Parathyroid adenoma (tissue), 2 donors: ENCODE data around the gene SDK2.

ENCODE experiments used
- H2AFZ ChIP-seq: fragments of 300-600 bp; sonication (generic); one replicate; pipeline ENCODE4 v1.7.0; 2017; ENCODE audit warnings: antibody characterized with exemption, mild to moderate bottlenecking
- H3K27ac ChIP-seq: fragments of 300-600 bp; sonication (generic); one replicate; pipeline ENCODE4 v1.7.0; 2017
- H3K27me3 ChIP-seq: fragments of 300-600 bp; sonication (generic); one replicate; pipeline ENCODE4 v1.7.0; 2017; ENCODE audit warnings: low read length; ENCODE audit not compliant: control insufficient read depth, insufficient read depth
- H3K36me3 ChIP-seq: fragments of 300-600 bp; sonication (generic); one replicate; pipeline ENCODE4 v1.7.0; 2017; ENCODE audit warnings: low read length; ENCODE audit not compliant: control insufficient read depth, insufficient read depth
- H3K4me1 ChIP-seq: fragments of 300-600 bp; sonication (generic); one replicate; pipeline ENCODE4 v1.7.0; 2017; ENCODE audit warnings: control low read depth
- H3K4me2 ChIP-seq: fragments of 300-600 bp; sonication (generic); one replicate; pipeline ENCODE4 v1.7.0; 2017; ENCODE audit warnings: low read length
- H3K4me3 ChIP-seq: fragments of 300-600 bp; sonication (generic); one replicate; pipeline ENCODE4 v1.7.0; 2017; ENCODE audit warnings: low read depth, low read length
- H3K79me2 ChIP-seq: fragments of 300-600 bp; sonication (generic); one replicate; pipeline ENCODE4 v1.7.0; 2017; ENCODE audit warnings: control low read depth
- H3K9ac ChIP-seq: fragments of 300-600 bp; sonication (generic); one replicate; pipeline ENCODE4 v1.7.0; 2017; ENCODE audit warnings: mild to moderate bottlenecking
- H3K9me3 ChIP-seq: fragments of 300-600 bp; sonication (generic); one replicate; pipeline ENCODE4 v1.7.0; 2017; ENCODE audit warnings: low read length; ENCODE audit not compliant: control insufficient read depth
- TF ChIP-seq, protein P1 (sequence below): fragments of 300-600 bp; sonication (generic); IDR thresholded peaks from one replicate; pipeline ENCODE4 v1.7.0; 2017; ENCODE audit warnings: antibody characterized with exemption, mild to moderate bottlenecking
- donor health status: primary hyperparathyroidism.

SDK2 gene

GRCh38 chr17:73648543-73648820 lies 4.2 kb upstream of the SDK2 start:
- H3K4me3 ChIP-seq = no peak overlapping the region
- no peak overlapping the region for H3K9ac ChIP-seq
- H3K79me2 ChIP-seq = no peaks in the 10 kb centered on the region
- H3K4me2 ChIP-seq = no peak overlapping the region
- H2AFZ ChIP-seq = no peak overlapping the region
- H3K4me1 ChIP-seq = no peaks in the 10 kb centered on the region
- H3K9me3 ChIP-seq = no peaks in the 10 kb centered on the region
- TF ChIP-seq, protein P1, sequence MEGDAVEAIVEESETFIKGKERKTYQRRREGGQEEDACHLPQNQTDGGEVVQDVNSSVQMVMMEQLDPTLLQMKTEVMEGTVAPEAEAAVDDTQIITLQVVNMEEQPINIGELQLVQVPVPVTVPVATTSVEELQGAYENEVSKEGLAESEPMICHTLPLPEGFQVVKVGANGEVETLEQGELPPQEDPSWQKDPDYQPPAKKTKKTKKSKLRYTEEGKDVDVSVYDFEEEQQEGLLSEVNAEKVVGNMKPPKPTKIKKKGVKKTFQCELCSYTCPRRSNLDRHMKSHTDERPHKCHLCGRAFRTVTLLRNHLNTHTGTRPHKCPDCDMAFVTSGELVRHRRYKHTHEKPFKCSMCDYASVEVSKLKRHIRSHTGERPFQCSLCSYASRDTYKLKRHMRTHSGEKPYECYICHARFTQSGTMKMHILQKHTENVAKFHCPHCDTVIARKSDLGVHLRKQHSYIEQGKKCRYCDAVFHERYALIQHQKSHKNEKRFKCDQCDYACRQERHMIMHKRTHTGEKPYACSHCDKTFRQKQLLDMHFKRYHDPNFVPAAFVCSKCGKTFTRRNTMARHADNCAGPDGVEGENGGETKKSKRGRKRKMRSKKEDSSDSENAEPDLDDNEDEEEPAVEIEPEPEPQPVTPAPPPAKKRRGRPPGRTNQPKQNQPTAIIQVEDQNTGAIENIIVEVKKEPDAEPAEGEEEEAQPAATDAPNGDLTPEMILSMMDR = no peak
- no peaks in the 10 kb centered on the region for H3K27me3 ChIP-seq
- H3K36me3 ChIP-seq = no peaks in the 10 kb centered on the region
- H3K27ac ChIP-seq = no peak overlapping the region

- no peak overlapping the region for H3K4me2 ChIP-seq
- no peak overlapping the region for H3K4me3 ChIP-seq
- H2AFZ ChIP-seq = no peak overlapping the region
- H3K27me3 ChIP-seq = peaks cover 2% of the 10 kb centered on the region
- no peaks in the 10 kb centered on the region for H3K36me3 ChIP-seq
- H3K9me3 ChIP-seq = no peaks in the 10 kb centered on the region
- no peaks in the 10 kb centered on the region for H3K79me2 ChIP-seq
- H3K27ac ChIP-seq = no peak overlapping the region
- no peak overlapping the region for H3K9ac ChIP-seq
- H3K4me1 ChIP-seq = no peaks in the 10 kb centered on the region
- TF ChIP-seq, protein P1 = no peak
These were observed 3.7 kb upstream of the SDK2 start for GRCh38 chr17:73647772-73648542.

GRCh38 chr17:73647301-73647695 lies 3.1 kb upstream of the SDK2 start:
- Histone ChIP-seq H3K27ac (no peak overlapping the region), H3K4me1 (no peaks in the 10 kb centered on the region), H3K9me3 (no peaks in the 10 kb centered on the region), H2AFZ (no peak overlapping the region), H3K4me3 (no peak overlapping the region), H3K9ac (no peak overlapping the region), H3K79me2 (no peaks in the 10 kb centered on the region), H3K36me3 (no peaks in the 10 kb centered on the region), H3K27me3 (peaks cover 3% of the 10 kb centered on the region), H3K4me2 (no peak overlapping the region)
- TF ChIP-seq, protein P1 = no peak

DNA sequence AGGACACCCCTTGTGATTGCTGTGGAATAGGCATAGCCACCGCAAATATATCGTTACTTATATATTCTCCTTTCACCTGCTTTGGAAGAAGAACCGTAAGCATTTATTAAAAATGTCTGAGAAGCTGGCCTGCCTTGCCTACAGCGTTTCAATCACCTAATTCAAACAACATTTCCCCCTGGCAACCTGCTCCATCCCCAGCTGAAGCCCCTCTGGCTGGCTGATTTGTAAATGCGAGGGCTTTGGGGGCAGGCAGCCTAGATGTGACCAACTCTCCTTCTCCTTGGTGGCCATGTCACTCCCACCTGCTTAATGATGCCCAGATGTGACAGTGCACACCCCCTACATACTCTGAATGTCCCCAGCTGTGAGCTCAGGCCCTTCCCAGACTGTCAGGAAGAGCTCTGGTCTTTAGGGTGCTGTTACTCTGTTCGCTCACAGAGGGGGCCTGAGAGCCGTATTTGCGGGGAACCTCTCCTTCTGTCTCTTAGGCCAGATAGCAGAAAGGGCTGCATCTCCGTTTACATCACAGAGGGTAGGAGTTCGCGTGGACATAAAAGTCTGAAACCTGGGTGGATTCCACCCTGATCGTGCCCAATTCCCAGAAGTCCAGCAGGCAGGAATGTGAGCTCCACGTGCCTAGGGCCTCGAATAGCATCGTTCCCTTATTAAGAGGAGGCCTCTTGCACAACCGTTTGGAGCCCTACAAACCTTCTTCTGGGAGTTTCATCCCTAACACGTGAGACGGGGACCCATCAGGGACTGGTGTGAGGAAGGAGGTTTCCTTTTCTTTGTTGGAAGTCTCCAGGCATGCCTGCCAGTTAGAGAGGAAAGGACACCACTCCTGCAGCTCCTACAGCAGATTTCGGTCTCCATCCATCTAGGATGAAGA lies 2.4 kb upstream of the SDK2 start:
- H3K4me2 ChIP-seq = no peak overlapping the region
- no peak overlapping the region for H3K4me3 ChIP-seq
- H3K4me1 ChIP-seq = no peaks in the 10 kb centered on the region
- no peaks in the 10 kb centered on the region for H3K79me2 ChIP-seq
- no peak overlapping the region for H3K27ac ChIP-seq
- H2AFZ ChIP-seq = no peak overlapping the region
- H3K27me3 ChIP-seq = peaks cover 3% of the 10 kb centered on the region
- H3K9me3 ChIP-seq = no peaks in the 10 kb centered on the region
- no peak overlapping the region for H3K9ac ChIP-seq
- no peaks in the 10 kb centered on the region for H3K36me3 ChIP-seq
- TF ChIP-seq, protein P1 = no peak
